Neuronal stem cell (in vitro differentiated cells): ENCODE results near the gene KIF16B.

Experiments
- DNase-seq: peaks from one replicate; pipeline ENCODE4 v3.0.0-alpha.2; 2013; ENCODE audit warnings: low spot score
- H2AFZ ChIP-seq: one replicate; pipeline ENCODE4 v1.6.1; 2013; ENCODE audit warnings: mild to moderate bottlenecking, low read length, inconsistent platforms
- H2AK5ac ChIP-seq: 2 replicates; pipeline ENCODE4 v1.6.1; 2013; ENCODE audit warnings: low read depth, mild to moderate bottlenecking, inconsistent platforms, low read length, moderate library complexity, mixed read lengths
- H2BK120ac ChIP-seq: 2 replicates; pipeline ENCODE4 v1.6.1; 2013; ENCODE audit warnings: low read depth, mild to moderate bottlenecking, inconsistent platforms, low read length, moderate library complexity, mixed read lengths
- H2BK12ac ChIP-seq: one replicate; pipeline ENCODE4 v1.6.1; 2013; ENCODE audit warnings: low read length, inconsistent platforms
- H2BK15ac ChIP-seq: 2 replicates; pipeline ENCODE4 v1.6.1; 2013; ENCODE audit warnings: mild to moderate bottlenecking, low read length, inconsistent platforms, mixed read lengths
- H2BK5ac ChIP-seq: one replicate; pipeline ENCODE4 v1.6.1; 2013; ENCODE audit warnings: inconsistent platforms, mild to moderate bottlenecking, low read length, moderate library complexity
- H3K14ac ChIP-seq: one replicate; pipeline ENCODE4 v1.6.1; 2013; ENCODE audit warnings: low read length, inconsistent platforms
- H3K18ac ChIP-seq: 2 replicates; pipeline ENCODE4 v1.6.1; 2013; ENCODE audit warnings: low read length, inconsistent platforms
- H3K23ac ChIP-seq: 2 replicates; pipeline ENCODE4 v1.6.1; 2013; ENCODE audit warnings: low read depth, mild to moderate bottlenecking, mixed read lengths, low read length, inconsistent platforms; ENCODE audit not compliant: poor library complexity
- H3K27ac ChIP-seq: replicated peaks from 3 replicates; pipeline ENCODE4 v1.5.1; 2013; ENCODE audit warnings: low read length, inconsistent platforms
- H3K27me3 ChIP-seq, 3 experiments: 2 replicates each; pipeline ENCODE4 v1.6.1; 2013; ENCODE audit warnings: low read length in 3 of 3, mild to moderate bottlenecking in 2 of 3, inconsistent platforms in 1 of 3, low read depth in 1 of 3, mixed read lengths in 1 of 3, moderate library complexity in 1 of 3; ENCODE audit not compliant: control insufficient read depth in 3 of 3, insufficient read depth in 3 of 3
- H3K36me3 ChIP-seq, 2 donors: replicated peaks in 1 of 2; 2 replicates each; pipeline ENCODE4 v1.6.1; 2013; ENCODE audit warnings: low read length in 2 of 2; ENCODE audit not compliant: control insufficient read depth in 2 of 2, insufficient read depth in 2 of 2
- H3K4ac ChIP-seq: 2 replicates; pipeline ENCODE4 v1.6.1; 2013; ENCODE audit warnings: inconsistent platforms, mild to moderate bottlenecking, low read length, moderate library complexity
- H3K4me1 ChIP-seq, 2 donors: 1 replicate in 1 of 2; 2 replicates in 1 of 2; pipeline ENCODE4 v1.6.1; 2013; ENCODE audit warnings: low read length in 2 of 2, low read depth in 1 of 2; ENCODE audit not compliant: control insufficient read depth in 2 of 2, insufficient read depth in 1 of 2
- H3K4me2 ChIP-seq: one replicate; pipeline ENCODE4 v1.6.1; 2013; ENCODE audit warnings: mild to moderate bottlenecking, low read length, inconsistent platforms; ENCODE audit not compliant: insufficient read depth, poor library complexity, severe bottlenecking
- H3K4me3 ChIP-seq, 2 donors: 2 replicates each; pipeline ENCODE4 v1.5.1; 2013; ENCODE audit warnings: low read length in 2 of 2, mild to moderate bottlenecking in 2 of 2, inconsistent platforms in 1 of 2, moderate library complexity in 1 of 2
- H3K79me1 ChIP-seq: one replicate; pipeline ENCODE4 v1.6.1; 2013; ENCODE audit warnings: low read depth, mild to moderate bottlenecking, inconsistent platforms, low read length, moderate library complexity
- H3K9ac ChIP-seq: one replicate; pipeline ENCODE4 v1.6.1; 2013; ENCODE audit warnings: mild to moderate bottlenecking, low read depth, low read length, inconsistent platforms; ENCODE audit not compliant: poor library complexity
- H3K9me3 ChIP-seq, 2 donors: replicated peaks in 1 of 2; 2 replicates each; pipeline versions ENCODE3 to v1.6.1; 2013; ENCODE audit warnings: low read length in 2 of 2, mild to moderate bottlenecking in 2 of 2, inconsistent platforms in 1 of 2, low read depth in 1 of 2, mixed read lengths in 1 of 2, moderate library complexity in 1 of 2; ENCODE audit not compliant: control insufficient read depth in 2 of 2, insufficient read depth in 1 of 2
- H4K8ac ChIP-seq: one replicate; pipeline ENCODE4 v1.6.1; 2013; ENCODE audit warnings: low read depth, mild to moderate bottlenecking, inconsistent platforms, low read length, moderate library complexity
- H4K91ac ChIP-seq: one replicate; pipeline ENCODE4 v1.6.1; 2013; ENCODE audit warnings: low read length, low read depth, mild to moderate bottlenecking, inconsistent platforms; ENCODE audit not compliant: poor library complexity
- WGBS, 2 donors: extraction: QIAGEN DNeasy Blood & Tissue Kit; methylation state at CpG; one replicate each; pipeline ENCODE4 v1.1.7; 2013; ENCODE audit warnings: missing lambda C conversion rate in 2 of 2, mixed read lengths in 1 of 2; ENCODE audit not compliant: insufficient read length in 2 of 2, insufficient replicate concordance in 1 of 2; ENCODE audit errors: extremely low coverage in 2 of 2; 5-methylcytosine and 5-hydroxymethylcytosine counted together

Gene KIF16B

DNA sequence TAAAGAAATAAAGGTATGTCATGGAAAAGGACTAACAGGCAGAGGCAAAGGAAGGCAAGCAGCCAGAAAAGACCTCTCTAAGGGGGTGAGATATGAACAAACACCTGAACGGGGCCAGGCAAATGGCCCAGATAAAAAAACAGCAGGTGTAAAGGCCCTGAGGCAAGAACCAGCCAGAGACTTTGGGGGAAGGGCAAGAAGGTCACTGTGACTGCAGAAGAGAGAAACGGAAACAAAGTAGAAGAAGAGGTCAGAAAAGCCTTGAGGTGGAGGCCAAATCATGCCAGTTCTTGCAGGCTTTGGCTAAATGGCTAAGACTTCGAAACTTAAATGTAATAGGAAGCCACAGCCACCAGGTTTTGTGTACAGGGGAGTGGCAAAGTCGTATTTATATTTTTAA is 30.8 kb downstream of the KIF16B start:
- no peaks in the 10 kb centered on the region for H3K79me1 ChIP-seq
- no peak overlapping the region for H2BK120ac ChIP-seq
- no CpG with 5 or more reads among the region's 4 CpGs for WGBS, 2 donors
- no peak overlapping the region for H2AFZ ChIP-seq
- no peak overlapping the region for H2BK5ac ChIP-seq
- H2BK12ac ChIP-seq: no peak overlapping the region
- H3K4me2 ChIP-seq: no peak overlapping the region
- H3K4ac ChIP-seq: no peak overlapping the region
- H2BK15ac ChIP-seq: no peak overlapping the region
- H3K14ac ChIP-seq: no peak overlapping the region
- H3K9ac ChIP-seq: no peak overlapping the region
- H3K27ac ChIP-seq: no peak overlapping the region
- H4K91ac ChIP-seq: no peak overlapping the region
- no peak overlapping the region for H3K18ac ChIP-seq
- no peak overlapping the region for H3K23ac ChIP-seq
- H3K4me1 ChIP-seq: peaks cover 0 to under 1% of the 10 kb centered on the region in 2 donors
- H3K36me3 ChIP-seq: no peaks in the 10 kb centered on the region
- H3K27me3 ChIP-seq: no peaks in the 10 kb centered on the region
- no peak for DNase-seq
- H4K8ac ChIP-seq: no peak overlapping the region
- H3K4me3 ChIP-seq: no peak overlapping the region
- H2AK5ac ChIP-seq: no peak overlapping the region
- no peaks in the 10 kb centered on the region for H3K9me3 ChIP-seq

DNA sequence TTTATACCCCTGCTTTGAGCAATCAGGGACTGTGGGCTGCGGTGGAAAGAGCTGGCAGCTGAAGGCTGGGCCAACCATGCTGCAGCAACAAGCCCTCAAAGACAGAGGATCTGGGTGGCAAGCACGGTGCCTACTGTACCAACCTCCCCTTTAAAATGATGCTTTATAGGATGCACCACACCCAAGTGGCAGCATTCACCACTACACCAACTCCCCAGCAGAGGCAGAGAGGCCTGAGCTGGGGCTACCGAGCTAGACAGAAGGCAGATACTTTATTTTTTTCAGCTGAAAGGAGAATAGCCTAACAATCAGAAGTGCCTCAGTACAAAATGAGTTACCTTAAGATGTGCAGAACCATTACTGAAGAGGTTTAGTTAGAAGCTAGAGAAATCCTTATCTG is 31.4 kb downstream of the KIF16B start:
- no CpG with 5 or more reads among the region's 3 CpGs for WGBS, 2 donors
- Histone ChIP-seq H4K8ac (no peak overlapping the region), H3K23ac (no peak overlapping the region), H2BK15ac (no peak overlapping the region), H2BK120ac (no peak overlapping the region), H3K36me3 (no peaks in the 10 kb centered on the region), H4K91ac (no peak overlapping the region), H3K4me2 (no peak overlapping the region), H3K4ac (no peak overlapping the region), H3K14ac (no peak overlapping the region), H2AK5ac (no peak overlapping the region), H3K9ac (no peak overlapping the region), H3K79me1 (no peaks in the 10 kb centered on the region), H3K27ac (no peak overlapping the region), H3K4me3 (no peak overlapping the region), H2BK12ac (no peak overlapping the region), H2BK5ac (no peak overlapping the region), H2AFZ (no peak overlapping the region), H3K9me3 (no peaks in the 10 kb centered on the region), H3K18ac (peak overlapping the region; percentile 12), H3K4me1 (no peaks in the 10 kb centered on the region), H3K27me3 (no peaks in the 10 kb centered on the region)
- no peak for DNase-seq

DNA sequence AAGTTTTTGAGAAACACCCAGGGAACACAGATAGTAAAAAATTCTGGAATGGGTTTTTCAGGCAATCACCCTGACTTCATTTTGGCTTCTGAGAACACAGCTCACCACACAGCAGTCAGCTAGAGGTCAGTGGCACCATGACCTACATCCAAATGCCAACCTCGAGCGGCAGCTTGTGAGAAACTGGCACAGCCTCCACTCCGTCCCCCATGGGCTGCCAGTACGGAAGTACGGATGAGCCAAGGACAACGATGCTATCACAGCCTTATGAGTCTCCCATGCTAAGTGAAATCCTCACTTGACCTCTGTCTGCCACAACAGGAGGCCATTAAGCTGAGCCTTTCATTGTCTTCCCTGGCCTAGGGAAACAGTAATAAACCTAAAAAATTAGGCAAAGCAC is 32.0 kb downstream of the KIF16B start:
- Histone ChIP-seq H4K8ac (no peak overlapping the region), H3K27ac (no peak overlapping the region), H2BK12ac (no peak overlapping the region), H2AFZ (no peak overlapping the region), H3K27me3 (no peaks in the 10 kb centered on the region), H3K18ac (no peak overlapping the region), H2BK5ac (no peak overlapping the region), H3K9ac (no peak overlapping the region), H3K14ac (no peak overlapping the region), H3K4ac (no peak overlapping the region), H3K23ac (no peak overlapping the region), H2BK120ac (no peak overlapping the region), H3K36me3 (no peaks in the 10 kb centered on the region), H3K79me1 (no peaks in the 10 kb centered on the region), H3K4me3 (no peak overlapping the region), H3K4me2 (no peak overlapping the region), H2BK15ac (no peak overlapping the region), H3K4me1 (no peaks in the 10 kb centered on the region), H4K91ac (no peak overlapping the region), H3K9me3 (no peaks in the 10 kb centered on the region), H2AK5ac (no peak overlapping the region)
- no peak for DNase-seq
- no CpG with 5 or more reads among the region's 6 CpGs for WGBS, 2 donors

DNA sequence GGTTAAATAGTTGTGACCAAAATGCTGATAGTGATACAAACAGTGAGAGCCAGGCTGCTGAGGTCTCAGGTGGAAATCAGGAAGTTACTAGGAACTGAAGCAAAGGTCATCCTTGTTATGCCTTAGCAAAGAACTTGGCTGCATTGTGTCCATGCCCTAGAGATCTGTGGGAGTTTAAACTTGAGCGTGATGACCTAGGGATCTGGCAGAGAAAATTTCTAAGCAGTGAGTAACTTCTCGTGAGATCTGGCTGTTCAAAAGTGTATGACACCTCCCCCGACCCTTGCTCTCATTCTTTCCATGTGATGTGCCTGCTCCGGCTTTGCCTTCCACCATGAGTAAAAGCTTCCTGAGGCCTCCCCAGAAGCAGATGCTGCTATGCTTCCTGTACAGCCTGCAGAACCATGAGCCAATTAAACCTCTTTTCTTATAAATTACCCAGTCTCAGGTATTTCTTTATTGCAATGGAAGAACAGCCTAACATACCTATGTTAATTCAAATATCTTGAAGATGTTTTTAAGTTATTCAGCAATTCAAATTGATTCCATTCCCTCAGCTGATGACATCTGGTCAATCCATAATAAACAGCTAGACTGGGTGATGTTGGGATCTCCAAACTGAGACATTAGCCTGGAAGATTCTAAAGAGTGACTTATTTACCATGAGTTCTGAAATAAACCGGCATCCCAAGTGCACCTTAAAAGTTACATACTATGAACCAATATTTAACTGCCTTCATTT is 33.8 kb downstream of the KIF16B start:
- H3K27ac ChIP-seq: no peak overlapping the region
- H3K9me3 ChIP-seq: no peaks in the 10 kb centered on the region
- H2BK12ac ChIP-seq: no peak overlapping the region
- no peak overlapping the region for H4K91ac ChIP-seq
- no peak overlapping the region for H2BK120ac ChIP-seq
- no peak overlapping the region for H2BK5ac ChIP-seq
- no peak overlapping the region for H3K23ac ChIP-seq
- no peak overlapping the region for H3K4me2 ChIP-seq
- DNase-seq: no peak
- no peak overlapping the region for H2AFZ ChIP-seq
- H3K36me3 ChIP-seq: no peaks in the 10 kb centered on the region
- no peaks in the 10 kb centered on the region for H3K27me3 ChIP-seq
- no peak overlapping the region for H3K14ac ChIP-seq
- H3K18ac ChIP-seq: no peak overlapping the region
- no peak overlapping the region for H3K9ac ChIP-seq
- WGBS, 2 donors: no CpG with 5 or more reads among the region's 5 CpGs
- no peak overlapping the region for H4K8ac ChIP-seq
- no peak overlapping the region for H2BK15ac ChIP-seq
- no peaks in the 10 kb centered on the region for H3K79me1 ChIP-seq
- no peaks in the 10 kb centered on the region for H3K4me1 ChIP-seq
- H2AK5ac ChIP-seq: no peak overlapping the region
- no peak overlapping the region for H3K4me3 ChIP-seq
- H3K4ac ChIP-seq: no peak overlapping the region
